OCI-LY7 (cell line): ENCODE results near the gene NKAIN2. TPM values are rescaled to one million over a fixed set of nuclear protein-coding genes. Genes with fewer than 3 reads are reported as not detected.

Experiments
- BruUV-seq: library from RNA; stranded (reverse); fragments of 400-500 nt; replicated peaks from 2 replicates; lab custom pipeline; 2021; lab: Mats Ljungman, UMichigan
- CTCF ChIA-PET: fragments of 300-600 bp; sonication (Branson Sonifier 250); formaldehyde crosslinking; loops from one replicate; lab custom pipeline; 2022; ENCODE audit warnings: antibody characterized with exemption; ENCODE audit not compliant: unreplicated experiment; lab: Charles Lee
- POLR2A ChIA-PET: fragments of 300-600 bp; sonication (Branson Sonifier 250); formaldehyde crosslinking; loops from one replicate; lab custom pipeline; 2022; ENCODE audit warnings: antibody characterized with exemption; lab: Charles Lee
- DNase-seq: peaks from one replicate; pipeline ENCODE4 v3.0.0-alpha.2; 2015; ENCODE audit warnings: low spot score
- H2AFZ ChIP-seq: fragments of 200-600 bp; sonication (generic), shearing (Covaris generic); 2 replicates; pipeline ENCODE4 v1.6.1; 2014; ENCODE audit warnings: mild to moderate bottlenecking, antibody characterized with exemption, low read length, moderate library complexity
- H3K27ac ChIP-seq: fragments of 200-600 bp; sonication (generic); 2 replicates; pipeline ENCODE4 v1.5.1; 2014; ENCODE audit warnings: mixed run types, low read depth, mild to moderate bottlenecking, moderate library complexity, low read length, inconsistent platforms; ENCODE audit not compliant: poor library complexity, severe bottlenecking
- H3K36me3 ChIP-seq: fragments of 200-600 bp; sonication (generic); 2 replicates; pipeline ENCODE4 v1.6.1; 2014; ENCODE audit warnings: mild to moderate bottlenecking, antibody characterized with exemption, low read length, moderate library complexity, mixed read lengths; ENCODE audit not compliant: insufficient read depth
- H3K4me1 ChIP-seq: fragments of 200-600 bp; sonication (generic); 2 replicates; pipeline ENCODE4 v1.5.1; 2014; ENCODE audit warnings: mild to moderate bottlenecking, low read length; ENCODE audit not compliant: insufficient read depth, poor library complexity, severe bottlenecking
- H3K4me2 ChIP-seq: fragments of 200-600 bp; sonication (generic); 2 replicates; pipeline ENCODE4 v1.6.1; 2014; ENCODE audit warnings: mild to moderate bottlenecking, low read length
- H3K4me3 ChIP-seq: fragments of 200-600 bp; sonication (generic); 2 replicates; pipeline ENCODE4 v1.5.1; 2014; ENCODE audit warnings: mild to moderate bottlenecking, low read depth, low read length; ENCODE audit not compliant: poor library complexity, severe bottlenecking
- H3K79me2 ChIP-seq: fragments of 200-600 bp; sonication (generic); 2 replicates; pipeline ENCODE4 v1.6.1; 2016; ENCODE audit warnings: low read depth, mild to moderate bottlenecking, low read length, moderate library complexity, mixed read lengths; ENCODE audit not compliant: insufficient read depth
- H3K9me2 ChIP-seq: fragments of 200-600 bp; sonication (generic); 2 replicates; pipeline ENCODE4 v1.6.1; 2016; ENCODE audit warnings: mild to moderate bottlenecking, low read length, mixed read lengths; ENCODE audit not compliant: insufficient read depth
- H3K9me3 ChIP-seq: fragments of 200-600 bp; sonication (generic); 2 replicates; pipeline ENCODE4 v1.6.1; 2014; ENCODE audit warnings: mild to moderate bottlenecking, mixed run types, low read length, mixed read lengths
- H4K20me1 ChIP-seq: fragments of 200-600 bp; sonication (generic); 2 replicates; pipeline ENCODE4 v1.6.1; 2014; ENCODE audit warnings: mild to moderate bottlenecking, antibody characterized with exemption, low read length, moderate library complexity, mixed read lengths; ENCODE audit not compliant: insufficient read depth
- EZH2phosphoT487 ChIP-seq: fragments of 200-600 bp; sonication (generic); IDR thresholded peaks from 2 replicates; pipeline ENCODE4 v1.6.1; 2018; ENCODE audit warnings: low read depth, borderline replicate concordance, mild to moderate bottlenecking, mixed run types, antibody characterized with exemption, low read length, moderate library complexity, mixed read lengths
- intact Hi-C: fragments of 100-400 bp; cut with micrococcal nuclease; formaldehyde crosslinking; loops from one replicate; pipeline ENCODE4 v1.10.0; 2022; ENCODE audit not compliant: unreplicated experiment
- total RNA-seq, 2 experiments: library from RNA; depleted of rRNA in 1 of 2; stranded (reverse); fragments of >200 nt in 1 of 2; shearing (Covaris generic) in 1 of 2; gene quantifications; 2 replicates each; pipeline ENCODE4 v1.2.3, GENCODE V29; 2014 to 2022
- TF ChIP-seq, protein P1 (sequence below): fragments of 200-600 bp; sonication (generic); conservative IDR thresholded peaks from 2 replicates; pipeline ENCODE4 v1.5.1; 2014; ENCODE audit warnings: mild to moderate bottlenecking, antibody characterized with exemption, low read length, moderate library complexity, mixed read lengths

The NKAIN2 gene
- total RNA-seq, 2 experiments from 2014 or later, result not detected

DNA sequence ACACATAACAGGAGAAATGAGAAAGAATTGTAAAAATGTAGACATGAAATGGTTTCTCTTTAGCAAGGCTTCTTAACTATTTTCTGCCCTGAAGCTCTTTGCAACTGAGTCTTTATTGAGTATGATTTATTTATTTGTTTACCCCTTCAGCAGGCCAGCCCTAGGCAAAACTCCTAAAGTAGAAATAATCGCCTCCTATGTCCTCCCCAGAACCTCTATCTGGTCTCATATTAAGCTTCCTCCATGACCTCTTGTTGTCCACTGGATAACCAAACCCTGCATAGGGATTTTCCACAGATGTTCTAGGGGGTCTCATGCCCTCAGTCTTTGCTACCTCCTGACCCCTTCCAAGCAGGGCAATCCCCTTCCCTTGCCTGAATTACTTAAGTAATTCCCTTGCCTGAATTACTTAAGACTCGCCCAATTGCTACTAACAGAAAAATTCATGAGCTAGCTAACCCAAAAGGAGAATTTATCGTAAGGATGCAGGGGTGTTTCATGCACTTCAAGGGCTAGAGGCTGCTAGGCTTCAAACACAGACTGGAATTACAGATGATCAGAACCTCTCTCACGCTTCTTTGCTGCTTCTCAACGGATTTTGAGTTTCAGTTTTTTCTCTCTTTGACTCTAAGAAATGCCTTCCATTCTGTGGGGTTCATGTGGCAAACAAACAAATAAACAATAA, 732.6 kb downstream of the NKAIN2 start:
- Histone ChIP-seq H3K4me2 (no peak overlapping the region), H3K27ac (no peak overlapping the region), H3K9me2 (no peaks in the 10 kb centered on the region), H3K79me2 (no peaks in the 10 kb centered on the region), H3K4me1 (no peaks in the 10 kb centered on the region), H3K9me3 (no peaks in the 10 kb centered on the region), H3K36me3 (no peaks in the 10 kb centered on the region), H2AFZ (no peak overlapping the region), H4K20me1 (no peaks in the 10 kb centered on the region), H3K4me3 (no peak overlapping the region)
- intact Hi-C loops, result loop anchor here (2.0 kb wide), 1 partner anchor 65 kb away; no protein-coding TSS in a partner anchor
- CTCF ChIA-PET, result no interaction called here
- no peak for DNase-seq
- TF ChIP-seq, protein P1, sequence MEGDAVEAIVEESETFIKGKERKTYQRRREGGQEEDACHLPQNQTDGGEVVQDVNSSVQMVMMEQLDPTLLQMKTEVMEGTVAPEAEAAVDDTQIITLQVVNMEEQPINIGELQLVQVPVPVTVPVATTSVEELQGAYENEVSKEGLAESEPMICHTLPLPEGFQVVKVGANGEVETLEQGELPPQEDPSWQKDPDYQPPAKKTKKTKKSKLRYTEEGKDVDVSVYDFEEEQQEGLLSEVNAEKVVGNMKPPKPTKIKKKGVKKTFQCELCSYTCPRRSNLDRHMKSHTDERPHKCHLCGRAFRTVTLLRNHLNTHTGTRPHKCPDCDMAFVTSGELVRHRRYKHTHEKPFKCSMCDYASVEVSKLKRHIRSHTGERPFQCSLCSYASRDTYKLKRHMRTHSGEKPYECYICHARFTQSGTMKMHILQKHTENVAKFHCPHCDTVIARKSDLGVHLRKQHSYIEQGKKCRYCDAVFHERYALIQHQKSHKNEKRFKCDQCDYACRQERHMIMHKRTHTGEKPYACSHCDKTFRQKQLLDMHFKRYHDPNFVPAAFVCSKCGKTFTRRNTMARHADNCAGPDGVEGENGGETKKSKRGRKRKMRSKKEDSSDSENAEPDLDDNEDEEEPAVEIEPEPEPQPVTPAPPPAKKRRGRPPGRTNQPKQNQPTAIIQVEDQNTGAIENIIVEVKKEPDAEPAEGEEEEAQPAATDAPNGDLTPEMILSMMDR, result no peak
- TF ChIP-seq EZH2phosphoT487, result no peak
- POLR2A ChIA-PET, result no interaction called here
- BruUV-seq, result no TSS peak

DNA sequence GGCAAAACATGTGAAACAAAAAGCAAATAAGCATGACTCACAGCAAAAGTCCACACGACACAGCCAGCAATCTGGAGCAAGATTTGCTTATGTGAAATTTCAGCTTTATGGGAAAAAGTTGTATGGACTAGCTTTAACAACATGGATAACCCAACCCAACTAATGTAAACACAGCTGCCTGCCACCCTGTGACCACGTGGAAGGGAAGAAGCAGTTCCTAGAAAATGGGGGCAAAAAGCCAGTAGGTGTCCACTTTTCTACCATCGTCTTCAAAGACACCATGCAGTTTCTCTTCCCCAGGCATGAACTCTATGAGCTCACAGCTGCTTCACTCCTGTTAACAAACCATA, 733.2 kb downstream of the NKAIN2 start:
- BruUV-seq, result no TSS peak
- no peaks in the 10 kb centered on the region for H4K20me1 ChIP-seq
- ChIA-PET POLR2A (no interaction called here), CTCF (no interaction called here)
- TF ChIP-seq EZH2phosphoT487, result no peak
- TF ChIP-seq, protein P1, result no peak
- no peaks in the 10 kb centered on the region for H3K4me1 ChIP-seq
- DNase-seq, result no peak
- intact Hi-C loops, result loop anchor here (2.0 kb wide), 1 partner anchor 64 kb away; no protein-coding TSS in a partner anchor
- no peak overlapping the region for H3K27ac ChIP-seq
- no peaks in the 10 kb centered on the region for H3K9me3 ChIP-seq
- no peaks in the 10 kb centered on the region for H3K9me2 ChIP-seq
- H3K4me2 ChIP-seq, result no peak overlapping the region
- H3K79me2 ChIP-seq, result no peaks in the 10 kb centered on the region
- no peaks in the 10 kb centered on the region for H3K36me3 ChIP-seq
- H2AFZ ChIP-seq, result no peak overlapping the region
- H3K4me3 ChIP-seq, result no peak overlapping the region

DNA sequence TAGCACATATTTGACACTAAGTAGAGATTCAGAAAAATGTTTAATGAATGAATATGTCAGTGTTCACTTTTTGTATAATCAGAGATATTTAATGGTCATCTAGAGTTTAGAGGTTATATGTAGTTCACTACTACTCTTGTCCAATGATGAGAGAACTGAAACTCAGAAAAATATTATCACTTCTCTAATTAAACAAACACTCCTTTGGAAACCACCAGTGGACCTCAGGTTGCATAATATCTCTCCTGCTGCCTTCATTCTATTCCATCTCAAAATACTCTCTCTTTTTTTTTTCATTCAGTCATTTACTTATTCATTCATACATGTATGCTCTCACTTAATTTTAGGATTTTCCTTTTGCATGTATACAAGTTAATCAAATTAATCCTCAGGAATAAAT, 735.4 kb downstream of the NKAIN2 start:
- Histone ChIP-seq H3K36me3 (no peaks in the 10 kb centered on the region), H3K79me2 (no peaks in the 10 kb centered on the region), H3K27ac (no peak overlapping the region), H3K4me1 (no peaks in the 10 kb centered on the region), H3K4me2 (no peak overlapping the region), H4K20me1 (no peaks in the 10 kb centered on the region), H3K9me3 (no peaks in the 10 kb centered on the region), H3K4me3 (no peak overlapping the region), H3K9me2 (no peaks in the 10 kb centered on the region), H2AFZ (no peak overlapping the region)
- CTCF ChIA-PET, result no interaction called here
- TF ChIP-seq, protein P1, result no peak
- no peak for TF ChIP-seq EZH2phosphoT487
- BruUV-seq, result no TSS peak
- POLR2A ChIA-PET, result no interaction called here
- no peak for DNase-seq
- intact Hi-C loops, result no loop called here
